ENCODE data around the gene C19orf53.

The C19orf53 gene

DNA sequence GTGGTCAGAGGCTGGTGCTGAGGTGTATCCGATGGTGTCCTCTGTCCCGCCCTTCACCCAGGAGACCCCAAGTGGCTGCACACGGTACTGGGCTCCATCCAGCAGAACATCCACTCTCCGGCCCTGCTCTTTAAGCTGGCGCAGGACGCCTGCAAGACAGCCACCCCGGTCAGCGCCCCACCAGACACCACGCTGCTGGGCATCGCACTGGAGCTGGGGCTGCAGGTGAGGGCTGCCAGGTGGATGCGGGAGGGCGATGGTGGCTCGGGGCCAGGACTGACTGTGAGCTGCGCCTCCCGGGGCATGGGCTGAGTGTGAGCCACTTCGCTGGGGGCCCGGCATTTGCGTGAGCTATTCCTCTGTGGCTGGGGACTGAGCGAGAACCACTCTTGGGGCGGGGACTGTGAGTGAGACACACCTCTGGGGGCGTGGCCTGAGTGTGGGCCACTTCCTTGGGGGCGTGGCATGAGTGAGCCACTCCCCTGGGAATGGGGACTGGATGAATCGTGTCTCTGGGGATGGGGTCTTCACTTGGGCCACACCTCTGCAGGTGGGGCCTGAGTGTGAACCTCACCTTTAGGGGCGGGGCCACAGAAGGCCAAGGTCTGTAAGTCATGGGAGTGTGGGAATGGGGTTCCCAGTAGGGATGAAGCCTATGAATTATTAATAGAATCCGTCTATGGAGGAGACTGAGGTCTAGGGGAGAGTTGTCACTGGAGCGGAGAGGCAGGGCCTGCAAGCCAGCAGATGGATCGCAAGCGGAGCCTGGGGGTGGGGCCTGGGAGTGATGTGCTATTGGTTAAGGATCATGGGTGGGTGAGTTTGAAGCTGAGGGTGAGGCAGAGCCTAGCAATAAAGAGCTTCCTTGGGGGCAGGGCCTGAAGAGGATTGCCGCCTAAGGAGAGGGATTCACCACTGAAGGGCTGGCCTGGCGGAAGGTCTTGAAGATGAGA is 51.5 kb downstream of the C19orf53 start:
- TF ChIP-seq FOXP2 (optimal IDR thresholded peaks at IDR 0.05; ENCODE audit: borderline replicate concordance, extremely low read depth, extremely low read length, insufficient read depth) (no peak), TAF1 (IDR thresholded peaks at IDR 0.05; ENCODE audit: borderline replicate concordance, insufficient read depth, low read length) (no peak), POLR2AphosphoS5 (IDR thresholded peaks at IDR 0.05; ENCODE audit: low read depth, low read length) (no peak), SIN3A (IDR thresholded peaks at IDR 0.05; ENCODE audit: borderline replicate concordance, insufficient read depth, low read length) (no peak)
- TF ChIP-seq, protein P1, sequence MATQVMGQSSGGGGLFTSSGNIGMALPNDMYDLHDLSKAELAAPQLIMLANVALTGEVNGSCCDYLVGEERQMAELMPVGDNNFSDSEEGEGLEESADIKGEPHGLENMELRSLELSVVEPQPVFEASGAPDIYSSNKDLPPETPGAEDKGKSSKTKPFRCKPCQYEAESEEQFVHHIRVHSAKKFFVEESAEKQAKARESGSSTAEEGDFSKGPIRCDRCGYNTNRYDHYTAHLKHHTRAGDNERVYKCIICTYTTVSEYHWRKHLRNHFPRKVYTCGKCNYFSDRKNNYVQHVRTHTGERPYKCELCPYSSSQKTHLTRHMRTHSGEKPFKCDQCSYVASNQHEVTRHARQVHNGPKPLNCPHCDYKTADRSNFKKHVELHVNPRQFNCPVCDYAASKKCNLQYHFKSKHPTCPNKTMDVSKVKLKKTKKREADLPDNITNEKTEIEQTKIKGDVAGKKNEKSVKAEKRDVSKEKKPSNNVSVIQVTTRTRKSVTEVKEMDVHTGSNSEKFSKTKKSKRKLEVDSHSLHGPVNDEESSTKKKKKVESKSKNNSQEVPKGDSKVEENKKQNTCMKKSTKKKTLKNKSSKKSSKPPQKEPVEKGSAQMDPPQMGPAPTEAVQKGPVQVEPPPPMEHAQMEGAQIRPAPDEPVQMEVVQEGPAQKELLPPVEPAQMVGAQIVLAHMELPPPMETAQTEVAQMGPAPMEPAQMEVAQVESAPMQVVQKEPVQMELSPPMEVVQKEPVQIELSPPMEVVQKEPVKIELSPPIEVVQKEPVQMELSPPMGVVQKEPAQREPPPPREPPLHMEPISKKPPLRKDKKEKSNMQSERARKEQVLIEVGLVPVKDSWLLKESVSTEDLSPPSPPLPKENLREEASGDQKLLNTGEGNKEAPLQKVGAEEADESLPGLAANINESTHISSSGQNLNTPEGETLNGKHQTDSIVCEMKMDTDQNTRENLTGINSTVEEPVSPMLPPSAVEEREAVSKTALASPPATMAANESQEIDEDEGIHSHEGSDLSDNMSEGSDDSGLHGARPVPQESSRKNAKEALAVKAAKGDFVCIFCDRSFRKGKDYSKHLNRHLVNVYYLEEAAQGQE (IDR thresholded peaks at IDR 0.05; ENCODE audit: insufficient read depth in 1 of 2, low read depth in 2 of 2, low read length in 2 of 2), result no peak

DNA sequence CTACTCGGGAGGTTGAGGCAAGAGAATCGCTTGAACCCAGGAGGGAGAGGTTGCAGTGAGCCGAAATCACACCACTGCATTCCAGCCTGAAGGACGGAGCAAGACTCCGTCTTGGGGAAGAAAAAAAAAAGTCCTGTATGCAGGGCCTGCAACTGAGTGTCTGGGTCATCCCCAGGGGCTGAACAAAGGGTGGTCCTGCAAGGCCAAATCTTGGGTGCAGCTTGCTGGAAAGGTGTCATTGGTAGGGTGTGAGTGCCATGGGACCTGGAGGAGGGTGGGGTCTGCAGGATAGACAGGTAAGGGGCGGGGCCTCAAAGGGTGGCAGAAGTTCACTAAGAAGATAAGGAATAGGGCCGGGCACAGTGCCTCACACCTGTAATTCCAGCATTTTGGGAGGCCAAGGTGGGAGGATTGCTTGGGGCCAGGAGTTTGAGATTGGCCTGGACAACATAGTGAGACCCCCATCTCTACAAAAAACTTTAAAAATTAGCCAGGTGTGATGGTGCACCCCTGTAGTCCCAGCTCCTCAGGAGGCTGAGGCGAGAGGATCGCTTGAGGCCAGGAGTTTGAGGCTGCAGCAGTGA is 52.5 kb downstream of the C19orf53 start:
- TF ChIP-seq POLR2AphosphoS5 (IDR thresholded peaks at IDR 0.05; ENCODE audit: low read depth, low read length), result no peak
- no peak for TF ChIP-seq FOXP2 (optimal IDR thresholded peaks at IDR 0.05; ENCODE audit: borderline replicate concordance, extremely low read depth, extremely low read length, insufficient read depth)
- TF ChIP-seq, protein P1 (IDR thresholded peaks at IDR 0.05; ENCODE audit: insufficient read depth in 1 of 2, low read depth in 2 of 2, low read length in 2 of 2), result no peak
- TF ChIP-seq TAF1 (IDR thresholded peaks at IDR 0.05; ENCODE audit: borderline replicate concordance, insufficient read depth, low read length), result no peak
- TF ChIP-seq SIN3A (IDR thresholded peaks at IDR 0.05; ENCODE audit: borderline replicate concordance, insufficient read depth, low read length), result no peak

DNA sequence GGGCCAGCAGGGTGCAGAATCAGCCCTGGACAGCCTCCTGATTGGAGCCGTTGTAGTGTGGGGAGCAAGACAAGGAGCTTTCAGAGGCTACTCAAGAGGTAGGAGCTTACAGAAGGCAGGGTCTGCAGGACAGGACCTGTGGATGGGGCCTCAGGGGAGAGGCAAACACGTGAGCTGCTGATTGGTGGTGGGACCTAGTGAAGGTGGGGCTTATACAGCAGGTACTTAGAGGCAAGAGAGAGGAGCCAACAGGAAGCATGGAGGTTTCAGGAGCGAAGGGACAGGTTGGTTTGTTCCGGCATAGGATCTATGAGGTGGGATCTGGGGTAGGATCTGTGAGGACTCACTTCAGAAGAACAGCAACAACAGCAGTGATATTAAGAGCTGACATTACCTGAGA is 53.4 kb downstream of the C19orf53 start:
- TF ChIP-seq SIN3A (IDR thresholded peaks at IDR 0.05; ENCODE audit: borderline replicate concordance, insufficient read depth, low read length) (no peak), FOXP2 (optimal IDR thresholded peaks at IDR 0.05; ENCODE audit: borderline replicate concordance, extremely low read depth, extremely low read length, insufficient read depth) (no peak), POLR2AphosphoS5 (IDR thresholded peaks at IDR 0.05; ENCODE audit: low read depth, low read length) (no peak), TAF1 (IDR thresholded peaks at IDR 0.05; ENCODE audit: borderline replicate concordance, insufficient read depth, low read length) (no peak)
- TF ChIP-seq, protein P1 (IDR thresholded peaks at IDR 0.05; ENCODE audit: insufficient read depth in 1 of 2, low read depth in 2 of 2, low read length in 2 of 2), result no peak

Data from PFSK-1 (cell line).